Bronchial epithelial cell (primary cell): ENCODE results near the gene MAPRE3. TPM values are rescaled to one million over a fixed set of nuclear protein-coding genes. Genes with fewer than 3 reads are reported as not detected.

Source experiments
- DNase-seq: peaks from one replicate; pipeline ENCODE4 v3.0.0-alpha.2; 2010; ENCODE audit warnings: low read depth
- FAIRE-seq: peaks from 2 replicates; lab custom pipeline; 2011; peaks lifted over from hg19 to GRCh38; lab: Jason Lieb, UNC
- H3K27me3 ChIP-seq: 2 replicates; pipeline ENCODE4 v1.5.1; 2011; ENCODE audit warnings: low read length; ENCODE audit not compliant: control insufficient read depth, insufficient read depth
- H3K36me3 ChIP-seq: 2 replicates; pipeline ENCODE4 v1.5.1; 2011; ENCODE audit warnings: low read length; ENCODE audit not compliant: control insufficient read depth, insufficient read depth
- H3K4me3 ChIP-seq: 2 replicates; pipeline ENCODE4 v1.5.1; 2011; ENCODE audit warnings: mild to moderate bottlenecking, low read depth, low read length, control low read depth
- CTCF ChIP-seq: IDR thresholded peaks from 2 replicates; pipeline ENCODE4 v1.5.1; 2011; ENCODE audit warnings: mild to moderate bottlenecking, moderate library complexity, low read length, control low read depth, inconsistent platforms; ENCODE audit not compliant: insufficient read depth, severe bottlenecking
- total RNA-seq: library from RNA; depleted of rRNA; stranded (reverse); fragments of >200 nt; gene quantifications from 2 replicates; pipeline ENCODE4 v1.2.1, GENCODE V29; 2014

Gene MAPRE3
- total RNA-seq, 1 donor from 2014 or later, result 1.6 TPM

GRCh38 chr2:27019459-27019858 lies 49.0 kb downstream of the MAPRE3 start:
- Histone ChIP-seq H3K36me3 (peaks cover 2% of the 10 kb centered on the region), H3K27me3 (no peaks in the 10 kb centered on the region), H3K4me3 (no peak overlapping the region)
- FAIRE-seq (no peak), DNase-seq (no peak)
- TF ChIP-seq CTCF, result no peak

- DNase-seq (no peak), FAIRE-seq (no peak)
- TF ChIP-seq CTCF, result no peak
- peaks cover 4% of the 10 kb centered on the region for H3K36me3 ChIP-seq
- H3K27me3 ChIP-seq, result no peaks in the 10 kb centered on the region
- no peak overlapping the region for H3K4me3 ChIP-seq
Measured at GRCh38 chr2:27019931-27020855, 49.8 kb downstream of the MAPRE3 start.

GRCh38 chr2:27021253-27022049 lies 51.0 kb downstream of the MAPRE3 start:
- H3K27me3 ChIP-seq, result no peaks in the 10 kb centered on the region
- H3K4me3 ChIP-seq, result no peak overlapping the region
- H3K36me3 ChIP-seq, result peaks cover 8% of the 10 kb centered on the region
- DNase-seq (no peak), FAIRE-seq (no peak)
- TF ChIP-seq CTCF, result no peak

- no peak for TF ChIP-seq CTCF
- DNase-seq, result no peak
- no peak for FAIRE-seq
- Histone ChIP-seq H3K27me3 (no peaks in the 10 kb centered on the region), H3K36me3 (peaks cover 12% of the 10 kb centered on the region), H3K4me3 (no peak overlapping the region)
Measured at GRCh38 chr2:27023740-27024139, 53.3 kb downstream of the MAPRE3 start.

GRCh38 chr2:27024188-27024587 lies 53.8 kb downstream of the MAPRE3 start:
- DNase-seq, result no peak
- Histone ChIP-seq H3K4me3 (no peak overlapping the region), H3K36me3 (peaks cover 12% of the 10 kb centered on the region), H3K27me3 (no peaks in the 10 kb centered on the region)
- no peak for FAIRE-seq
- peak; percentile 17 for TF ChIP-seq CTCF
